Measurements from ENCODE around the gene MCF2L2.

- TF ChIP-seq CTCF (conservative IDR thresholded peaks at IDR 0.05; ENCODE audit: low read depth in 2 of 2) (no peak), POLR2AphosphoS5 (IDR thresholded peaks at IDR 0.05; ENCODE audit: low read depth) (no peak), EZH2phosphoT487 (IDR thresholded peaks at IDR 0.05; ENCODE audit: unreplicated experiment) (no peak), CREB1 (CRISPR knock-in tag; IDR thresholded peaks at IDR 0.05; ENCODE audit: low read depth) (no peak)
These were observed 219.6 kb downstream of the MCF2L2 start for GRCh38 chr3:183208800-183209199.

Measured in GM23338 (cell line).